ENCODE results near the gene GRIN1. TPM values are rescaled to one million over a fixed set of nuclear protein-coding genes. Genes with fewer than 3 reads are reported as not detected.

GRIN1 gene
- total and polyA plus RNA-seq, 2 experiments from 2014 or later, result not detected

- DNase-seq (ENCODE audit: low spot score), result no peak
- H4K20me1 ChIP-seq (ENCODE audit: insufficient read depth, poor library complexity, severe bottlenecking), result no peaks in the 10 kb centered on the region
- H2AFZ ChIP-seq, result no peak overlapping the region
- H3K4me3 ChIP-seq, result no peak overlapping the region
- no peaks in the 10 kb centered on the region for H3K36me3 ChIP-seq (replicated peaks; ENCODE audit: insufficient read depth, low read depth)
- H3K9me2 ChIP-seq (replicated peaks; ENCODE audit: insufficient read depth), result no peaks in the 10 kb centered on the region
- WGBS (ENCODE audit: low lambda C conversion rate, missing lambda C conversion rate), result 92% methylated on average over 22 of the region's 22 CpGs
- no peaks in the 10 kb centered on the region for H3K27me3 ChIP-seq
- H3K27ac ChIP-seq, result no peak overlapping the region
- TF ChIP-seq EZH2 (IDR thresholded peaks at IDR 0.05; ENCODE audit: borderline replicate concordance) (no peak), EZH2phosphoT487 (IDR thresholded peaks at IDR 0.05; ENCODE audit: low read depth, severe bottlenecking, unreplicated experiment) (no peak), CTCF (IDR thresholded peaks at IDR 0.05; ENCODE audit: poor library complexity) (no peak)
- no peak overlapping the region for H3K4me2 ChIP-seq
- H3K4me1 ChIP-seq (ENCODE audit: insufficient read depth), result no peaks in the 10 kb centered on the region
- peaks cover 3% of the 10 kb centered on the region for H3K79me2 ChIP-seq
- no peaks in the 10 kb centered on the region for H3K9me3 ChIP-seq (ENCODE audit: low read depth)
Measured at GRCh38 chr9:137181680-137182079, 42.7 kb downstream of the GRIN1 start.

- no peak for DNase-seq (ENCODE audit: low spot score)
- 95% methylated on average over 17 of the region's 17 CpGs for WGBS (ENCODE audit: low lambda C conversion rate, missing lambda C conversion rate)
- TF ChIP-seq CTCF (IDR thresholded peaks at IDR 0.05; ENCODE audit: poor library complexity), result no peak
- no peak for TF ChIP-seq EZH2 (IDR thresholded peaks at IDR 0.05; ENCODE audit: borderline replicate concordance)
- TF ChIP-seq EZH2phosphoT487 (IDR thresholded peaks at IDR 0.05; ENCODE audit: low read depth, severe bottlenecking, unreplicated experiment), result no peak
- H2AFZ ChIP-seq, result no peak overlapping the region
- no peaks in the 10 kb centered on the region for H3K9me3 ChIP-seq (ENCODE audit: low read depth)
- H3K27me3 ChIP-seq, result no peaks in the 10 kb centered on the region
- H3K9me2 ChIP-seq (replicated peaks; ENCODE audit: insufficient read depth), result no peaks in the 10 kb centered on the region
- peaks cover 4% of the 10 kb centered on the region for H4K20me1 ChIP-seq (ENCODE audit: insufficient read depth, poor library complexity, severe bottlenecking)
- H3K36me3 ChIP-seq (replicated peaks; ENCODE audit: insufficient read depth, low read depth), result no peaks in the 10 kb centered on the region
- H3K4me2 ChIP-seq, result no peak overlapping the region
- H3K4me1 ChIP-seq (ENCODE audit: insufficient read depth), result peaks cover 7% of the 10 kb centered on the region
- no peak overlapping the region for H3K4me3 ChIP-seq
- H3K27ac ChIP-seq, result no peak overlapping the region
- peaks cover 15% of the 10 kb centered on the region for H3K79me2 ChIP-seq
Measured at GRCh38 chr9:137182836-137183235, 43.9 kb downstream of the GRIN1 start.

- H3K4me1 ChIP-seq (ENCODE audit: insufficient read depth), result peaks cover 7% of the 10 kb centered on the region
- no peak overlapping the region for H3K4me3 ChIP-seq
- no peaks in the 10 kb centered on the region for H3K9me2 ChIP-seq (replicated peaks; ENCODE audit: insufficient read depth)
- H3K79me2 ChIP-seq, result peaks cover 19% of the 10 kb centered on the region
- no peak overlapping the region for H3K4me2 ChIP-seq
- TF ChIP-seq EZH2phosphoT487 (IDR thresholded peaks at IDR 0.05; ENCODE audit: low read depth, severe bottlenecking, unreplicated experiment) (no peak), EZH2 (IDR thresholded peaks at IDR 0.05; ENCODE audit: borderline replicate concordance) (no peak), CTCF (IDR thresholded peaks at IDR 0.05; ENCODE audit: poor library complexity) (no peak)
- no peaks in the 10 kb centered on the region for H3K27me3 ChIP-seq
- H2AFZ ChIP-seq, result no peak overlapping the region
- H3K36me3 ChIP-seq (replicated peaks; ENCODE audit: insufficient read depth, low read depth), result no peaks in the 10 kb centered on the region
- H3K27ac ChIP-seq, result no peak overlapping the region
- H3K9me3 ChIP-seq (ENCODE audit: low read depth), result no peaks in the 10 kb centered on the region
- peaks cover 4% of the 10 kb centered on the region for H4K20me1 ChIP-seq (ENCODE audit: insufficient read depth, poor library complexity, severe bottlenecking)
- 95% methylated on average over 23 of the region's 27 CpGs for WGBS (ENCODE audit: low lambda C conversion rate, missing lambda C conversion rate)
- DNase-seq (ENCODE audit: low spot score), result no peak
Measured at GRCh38 chr9:137183980-137184595, 45.1 kb downstream of the GRIN1 start.

Data from hepatocyte (in vitro differentiated cells).